T-helper 2 cell treated with Interferon-gamma antibody and Interleukin-4, amounts not matched to agents 100 ng/mL and 5 ng/mL, for 36 hours (primary cell): Measurements from ENCODE around the gene CNTNAP4. TPM values are rescaled to one million over a fixed set of nuclear protein-coding genes. Genes with fewer than 3 reads are reported as not detected.

ENCODE experiments used
- intact Hi-C: fragments of 100-400 bp; cut with micrococcal nuclease; formaldehyde crosslinking; loops from one replicate; pipeline ENCODE4 v1.15.1; 2023
- total RNA-seq: library from RNA; stranded (reverse); gene quantifications from 2 replicates; pipeline ENCODE4 v1.2.3, GENCODE V29; 2022

The CNTNAP4 gene
- not detected in 2 replicates for total RNA-seq

DNA sequence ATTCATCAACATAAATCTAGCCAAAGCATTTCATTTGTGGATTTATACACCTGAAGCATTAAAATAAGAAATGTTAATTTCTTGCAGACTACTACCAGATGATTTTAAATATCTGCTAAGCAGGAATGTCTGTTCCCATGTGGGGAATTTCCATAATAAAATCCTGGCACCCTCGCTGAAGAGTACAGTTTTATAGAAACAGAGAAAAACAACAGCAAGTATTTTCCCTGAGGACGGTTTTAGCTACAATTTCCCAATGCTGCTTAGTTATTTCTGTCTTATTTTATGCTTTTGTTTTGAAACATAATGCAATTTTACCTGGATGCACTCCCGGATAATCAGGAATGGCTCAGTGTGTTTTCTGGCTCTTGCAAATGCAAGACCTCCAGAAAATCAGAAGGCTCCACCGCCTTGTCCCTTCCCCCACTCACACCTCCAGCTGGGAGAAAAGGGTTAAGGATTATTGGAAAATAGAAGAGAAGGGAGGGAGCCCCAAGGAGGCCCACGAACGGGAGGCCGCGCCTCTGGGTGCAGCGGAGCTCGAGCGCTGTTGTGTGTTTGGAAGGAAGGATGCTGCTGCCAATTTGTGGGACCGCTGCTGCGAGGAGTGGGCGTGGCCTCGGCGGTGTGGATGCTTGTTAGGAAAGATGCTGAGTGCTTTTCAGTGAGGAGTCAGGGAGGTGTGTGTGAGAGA is at the start of gene CNTNAP4:
CNTNAP4 (plus strand) TSS at position 657 of the 694 bp plus-strand sequence. CDS start 262 bp downstream, outside the sequence.
- intact Hi-C loops: no loop called here

DNA sequence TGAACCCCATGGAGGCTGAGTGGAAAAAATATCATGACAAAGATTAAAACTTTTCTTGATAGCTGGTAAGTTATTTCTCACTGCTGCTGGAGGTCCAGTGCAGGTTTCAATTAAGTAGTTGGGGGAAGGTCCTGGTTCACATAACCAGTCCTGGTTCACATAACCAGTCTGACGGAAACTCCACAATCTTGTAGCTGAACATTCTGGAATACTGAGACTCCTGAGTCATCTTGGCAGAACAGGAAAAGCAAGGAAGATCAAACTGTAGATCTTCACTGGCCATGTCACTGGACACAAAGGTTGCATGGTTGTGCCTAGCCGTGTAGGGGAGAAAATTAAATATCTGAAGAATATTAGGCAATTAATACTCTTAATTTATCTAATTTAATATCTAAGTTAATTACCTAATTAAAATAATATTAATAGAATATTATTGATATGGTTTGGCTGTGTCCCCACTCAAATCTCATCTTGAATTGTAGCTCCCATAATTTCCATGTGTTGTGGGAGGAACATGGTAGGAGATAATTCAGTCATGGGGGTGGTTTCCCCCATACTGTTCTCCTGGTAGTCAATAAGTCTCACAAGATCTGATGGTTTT is 48.6 kb upstream of the CNTNAP4 start:
- intact Hi-C loops: no loop called here

DNA sequence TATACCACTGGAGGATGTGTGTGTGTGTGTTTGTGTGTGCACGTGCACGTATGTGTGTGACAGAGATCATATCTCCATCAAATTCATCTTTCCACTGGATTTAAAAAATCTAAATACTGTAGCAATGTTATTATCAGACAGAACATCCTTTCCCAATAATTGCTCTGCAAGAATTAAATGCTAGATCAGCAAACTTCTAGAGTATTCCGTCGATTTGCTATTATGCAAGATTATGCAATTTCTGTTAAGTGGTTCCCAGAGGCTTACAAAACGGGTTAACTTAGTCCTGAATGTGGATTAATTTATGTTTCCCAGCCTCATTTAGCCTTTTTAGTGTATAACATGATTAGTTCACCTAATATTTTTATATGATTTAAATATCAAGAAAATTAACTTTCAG is 44.5 kb upstream of the CNTNAP4 start:
- intact Hi-C loops: no loop called here

DNA sequence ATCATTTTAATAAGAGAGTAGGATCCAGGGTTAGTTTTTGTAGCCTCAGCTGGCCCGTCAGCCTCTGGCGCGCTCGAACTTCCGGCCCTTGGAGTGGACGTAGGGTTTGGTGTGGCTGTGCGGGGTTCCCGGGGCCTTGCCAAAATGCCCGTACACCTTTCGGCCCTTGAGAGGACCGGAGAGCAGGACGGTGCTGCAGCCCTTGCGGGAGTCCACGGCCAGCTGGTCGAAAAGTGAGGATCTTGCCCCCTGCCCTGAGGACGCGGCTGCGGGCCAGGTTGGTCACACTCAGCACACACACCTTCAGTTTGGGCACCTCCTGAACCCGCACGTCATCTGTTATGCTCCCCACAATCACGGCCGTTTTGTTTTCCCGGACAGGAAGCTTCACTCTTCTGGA is 42.2 kb upstream of the CNTNAP4 start:
- intact Hi-C loops: no loop called here

DNA sequence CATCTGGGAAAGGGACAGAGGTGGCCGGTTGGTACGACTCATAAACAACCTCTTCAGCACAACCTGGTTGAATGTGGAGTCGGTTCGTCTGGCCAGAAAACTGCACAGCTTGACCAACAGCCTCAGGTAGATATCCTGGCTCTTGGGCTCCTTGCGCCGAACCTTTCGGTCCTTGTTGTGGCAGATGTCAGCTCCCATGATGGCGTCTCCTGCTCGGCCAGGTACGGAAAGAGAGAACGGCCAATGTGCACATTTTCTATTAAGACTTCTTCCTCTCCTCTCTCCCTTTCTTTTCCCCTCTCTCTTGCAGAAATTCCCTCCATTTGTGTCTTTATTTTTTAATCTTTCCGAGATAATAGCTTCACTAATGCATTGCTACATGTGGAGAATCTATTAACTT is 41.8 kb upstream of the CNTNAP4 start:
- intact Hi-C loops: no loop called here

DNA sequence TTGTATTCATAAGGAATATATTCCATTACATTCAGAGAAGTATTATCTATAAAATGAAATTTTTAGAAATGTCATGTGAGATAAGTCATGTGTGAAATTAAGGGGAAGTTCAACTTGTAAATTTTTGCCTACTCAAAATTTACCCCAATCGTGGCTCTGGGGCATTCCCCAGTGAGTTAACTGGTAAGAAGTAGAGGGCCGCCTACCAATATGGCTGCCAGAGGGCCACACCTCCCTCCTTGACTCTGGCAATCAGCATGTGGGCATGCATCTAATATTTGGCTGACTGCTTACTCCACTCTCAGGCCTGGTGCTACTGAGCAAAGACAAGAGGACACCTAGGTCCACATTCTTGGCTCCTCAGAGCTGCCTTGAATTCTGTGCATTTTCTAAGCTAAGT is 39.7 kb upstream of the CNTNAP4 start:
- intact Hi-C loops: no loop called here

DNA sequence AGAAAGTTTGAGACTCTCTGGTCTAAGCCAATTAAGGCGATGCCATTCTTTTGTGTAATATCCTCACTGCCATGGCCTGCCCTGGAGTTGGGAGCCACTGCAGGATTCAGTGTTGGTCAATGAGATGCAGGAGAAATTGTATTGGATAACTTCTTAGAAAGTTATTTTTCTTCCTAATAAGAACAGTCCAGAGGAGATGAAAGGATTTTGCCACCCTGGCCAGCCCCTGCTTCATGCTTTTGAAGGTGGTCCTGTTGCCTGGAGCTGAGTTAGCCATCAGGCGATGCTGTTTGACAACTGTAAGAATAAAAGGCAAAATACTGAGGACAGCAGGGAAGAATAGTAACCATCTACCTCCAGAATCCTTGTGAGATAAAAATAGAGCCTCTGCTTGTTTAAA is 35.4 kb upstream of the CNTNAP4 start:
- intact Hi-C loops: no loop called here

DNA sequence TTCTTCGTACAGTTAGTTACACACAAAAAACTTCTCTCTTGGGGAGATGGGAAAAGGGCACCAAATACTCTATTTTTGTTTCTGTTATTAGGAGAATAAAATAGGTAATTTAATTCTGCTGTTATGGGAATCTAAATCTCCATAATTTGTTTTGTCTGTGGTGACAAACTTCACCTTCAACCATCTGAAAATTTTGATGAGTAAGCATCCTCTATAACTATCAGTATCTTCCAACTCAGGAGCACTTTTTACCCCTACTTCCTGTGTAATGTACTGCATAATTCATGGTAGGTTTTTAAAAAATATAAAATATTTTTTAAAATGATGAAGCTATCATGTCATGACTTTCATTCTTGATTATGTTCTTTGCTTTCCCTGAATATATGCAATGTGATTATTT is 33.6 kb upstream of the CNTNAP4 start:
- intact Hi-C loops: no loop called here

DNA sequence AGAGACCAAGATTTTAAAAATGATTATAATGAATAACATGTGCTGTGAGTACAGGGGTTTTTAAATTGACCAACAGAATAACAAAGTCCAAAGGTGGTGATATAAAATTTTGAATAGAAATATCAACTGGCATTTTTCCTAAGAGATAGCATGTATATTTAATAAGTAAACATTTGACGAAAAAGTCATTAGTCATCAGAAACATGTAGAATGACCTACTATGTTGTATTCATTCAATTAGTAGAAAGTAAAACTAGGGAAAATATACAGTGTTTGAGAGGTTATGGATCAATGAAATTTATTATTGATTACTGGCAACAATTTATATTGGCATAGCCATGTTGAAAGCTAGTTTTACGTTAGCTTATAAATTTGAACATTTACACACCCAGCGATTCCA is 30.6 kb upstream of the CNTNAP4 start:
- intact Hi-C loops: no loop called here

DNA sequence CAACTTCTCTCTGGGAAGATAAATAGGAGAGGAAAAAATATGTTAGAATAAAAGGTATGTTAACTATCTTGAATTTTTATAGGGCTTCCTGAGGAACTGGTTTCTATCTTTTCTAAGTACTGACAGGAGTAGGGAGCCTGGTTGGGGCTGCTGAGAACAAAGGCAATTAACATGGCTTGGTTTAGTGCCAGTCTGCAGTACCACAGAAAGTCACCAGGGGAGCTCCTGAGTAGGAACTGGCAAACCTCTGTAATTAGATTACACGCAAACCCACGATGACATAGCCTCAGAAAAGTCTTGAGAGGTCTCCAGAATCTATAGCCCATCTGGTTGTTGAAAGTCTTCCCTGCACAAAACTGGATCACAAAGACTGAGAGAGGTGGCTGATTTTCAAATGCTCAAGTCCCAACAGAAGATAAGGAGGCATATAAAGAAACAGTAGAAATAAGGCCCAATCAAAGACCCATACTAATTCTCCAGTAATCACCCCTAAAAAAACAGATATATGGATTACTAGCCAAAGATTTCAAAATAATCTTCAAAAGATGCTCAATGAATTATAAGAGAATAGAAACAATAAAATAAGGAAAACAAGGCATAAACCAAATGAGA is 11.7 kb upstream of the CNTNAP4 start:
- intact Hi-C loops: no loop called here

DNA sequence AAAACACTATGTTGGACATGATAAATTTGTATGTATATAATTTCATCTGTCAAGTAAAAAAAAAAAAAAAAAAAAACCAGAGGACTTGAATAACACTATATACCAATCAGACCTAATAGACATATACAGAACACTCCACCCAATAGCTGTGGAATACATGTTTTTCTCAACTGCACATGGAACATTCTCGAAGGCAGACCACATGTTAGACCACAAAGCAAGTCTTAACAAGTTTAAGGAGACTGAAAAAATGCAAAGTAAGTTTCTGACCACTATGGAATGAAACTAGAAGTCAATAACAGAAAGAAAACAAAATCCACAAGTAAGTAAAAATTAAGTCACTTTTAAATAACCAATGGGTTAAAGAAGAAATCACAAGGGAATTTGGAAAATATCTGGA is 8.4 kb upstream of the CNTNAP4 start:
- intact Hi-C loops: no loop called here

DNA sequence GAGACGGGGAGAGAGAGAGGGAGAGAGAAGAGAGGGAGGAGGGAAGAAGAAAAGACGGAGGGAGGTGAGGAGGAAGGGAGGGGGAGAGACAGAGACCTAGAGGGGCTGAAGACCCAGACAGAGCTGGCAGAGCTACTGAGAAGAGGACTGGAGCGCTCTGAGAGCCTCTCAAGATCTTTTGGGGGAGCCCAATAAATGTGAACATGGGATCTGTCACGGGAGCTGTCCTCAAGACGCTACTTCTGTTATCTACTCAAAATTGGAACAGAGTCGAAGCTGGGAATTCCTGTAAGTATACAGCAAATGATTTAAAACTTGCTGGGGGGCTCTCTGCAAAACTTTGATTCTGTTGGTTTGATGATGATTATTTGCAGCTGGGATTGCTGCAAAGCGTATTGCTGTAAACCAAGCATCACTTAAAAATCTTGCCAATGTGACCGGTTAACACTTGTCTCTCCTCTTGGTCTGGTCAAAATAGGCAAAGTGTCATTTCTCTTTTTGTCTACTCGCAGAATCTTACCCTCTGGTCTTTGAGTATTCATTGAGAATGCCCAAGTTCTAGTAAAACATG is 344 bp downstream of the CNTNAP4 start:
- intact Hi-C loops: no loop called here

DNA sequence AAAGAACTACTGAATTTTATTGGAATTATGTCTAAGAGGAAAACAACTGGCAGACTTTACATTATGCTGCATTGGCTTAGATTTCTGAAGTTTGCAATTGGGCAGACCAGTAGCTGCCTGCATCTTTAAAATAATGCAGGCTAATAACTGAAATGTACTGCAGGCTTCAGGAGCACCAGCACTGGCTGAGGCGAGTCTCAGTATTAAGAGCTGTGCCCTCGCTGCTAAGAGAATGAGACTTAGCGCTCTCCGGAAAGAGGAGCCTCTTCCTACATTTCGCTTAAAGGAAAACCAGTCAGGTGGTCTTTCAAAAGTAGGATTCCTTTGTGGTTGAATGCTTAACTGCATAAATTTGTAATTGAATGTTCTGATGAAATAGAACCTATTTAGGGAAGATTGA is 885 bp downstream of the CNTNAP4 start:
- intact Hi-C loops: no loop called here

DNA sequence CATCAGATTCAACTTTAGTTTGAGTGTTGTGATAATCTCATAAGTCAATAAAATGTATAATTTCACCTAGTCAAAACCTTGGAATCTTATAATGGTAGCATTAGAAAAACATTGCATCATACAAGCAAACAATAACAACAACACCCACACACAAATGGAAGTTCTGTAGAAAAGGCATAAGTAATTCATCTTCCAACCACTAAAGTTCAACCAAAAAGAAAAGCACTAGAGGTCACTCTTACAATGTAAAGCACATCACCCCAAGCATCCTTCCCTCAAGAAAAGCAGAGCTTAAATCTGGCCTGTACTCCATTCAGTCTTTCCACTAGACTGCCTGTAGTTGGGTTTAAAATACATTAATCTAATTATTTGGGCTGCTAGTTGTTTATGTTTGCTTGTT is 1.8 kb downstream of the CNTNAP4 start:
- intact Hi-C loops: no loop called here

DNA sequence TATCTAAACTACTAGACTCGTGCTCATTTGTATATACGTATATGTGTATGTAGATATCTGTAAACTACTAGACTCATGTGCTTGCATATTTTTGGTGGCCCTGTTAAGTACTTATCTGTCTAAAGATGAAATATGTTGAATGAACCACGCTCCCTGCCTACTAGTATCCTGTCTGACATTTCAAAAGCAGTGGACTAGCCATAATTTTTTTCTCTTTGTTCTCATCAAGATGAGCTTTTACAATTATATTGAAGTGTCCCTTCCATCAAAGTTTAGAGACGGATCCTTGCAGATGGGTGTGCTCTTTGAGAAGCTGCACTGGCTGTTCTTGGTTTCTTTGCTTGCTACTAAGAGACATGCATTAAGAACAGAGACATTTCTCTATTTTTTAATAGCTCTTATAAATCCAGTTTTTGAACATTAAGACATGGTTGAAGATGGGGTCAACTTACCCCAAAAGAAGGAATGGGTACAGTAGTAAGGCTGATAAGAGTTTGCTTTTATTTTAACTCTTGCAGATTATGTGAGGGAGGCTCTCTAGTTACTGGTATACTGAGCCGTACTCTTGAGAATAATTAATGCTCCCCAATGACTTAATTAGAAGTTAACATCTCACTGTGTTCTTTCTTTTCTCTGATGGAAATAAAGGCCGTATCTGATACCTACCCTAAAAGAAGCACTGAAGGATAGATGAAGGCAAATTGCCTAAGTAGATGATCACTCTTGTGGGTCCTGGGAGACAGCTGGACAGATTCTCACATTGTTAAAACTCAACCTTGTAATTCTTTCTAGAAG is 3.4 kb downstream of the CNTNAP4 start:
- intact Hi-C loops: no loop called here

DNA sequence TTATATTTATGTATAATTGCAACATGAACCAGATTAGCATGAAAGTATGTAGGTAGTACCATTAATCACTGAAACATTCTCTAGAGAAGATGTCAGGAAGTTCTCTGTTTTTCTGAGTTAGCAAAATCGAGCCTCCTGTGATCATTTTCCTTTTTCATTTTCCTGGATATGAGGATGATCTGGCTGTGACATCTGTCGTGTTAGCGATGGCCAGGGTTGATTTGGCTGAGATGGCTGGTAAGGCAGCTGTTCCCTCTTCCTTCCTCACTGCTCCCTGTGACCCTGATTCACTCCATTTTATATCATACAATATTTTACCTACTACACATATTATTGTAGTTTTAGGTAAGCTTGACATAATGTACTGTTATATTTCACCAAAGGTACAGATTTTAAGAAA is 10.3 kb downstream of the CNTNAP4 start:
- intact Hi-C loops: no loop called here

DNA sequence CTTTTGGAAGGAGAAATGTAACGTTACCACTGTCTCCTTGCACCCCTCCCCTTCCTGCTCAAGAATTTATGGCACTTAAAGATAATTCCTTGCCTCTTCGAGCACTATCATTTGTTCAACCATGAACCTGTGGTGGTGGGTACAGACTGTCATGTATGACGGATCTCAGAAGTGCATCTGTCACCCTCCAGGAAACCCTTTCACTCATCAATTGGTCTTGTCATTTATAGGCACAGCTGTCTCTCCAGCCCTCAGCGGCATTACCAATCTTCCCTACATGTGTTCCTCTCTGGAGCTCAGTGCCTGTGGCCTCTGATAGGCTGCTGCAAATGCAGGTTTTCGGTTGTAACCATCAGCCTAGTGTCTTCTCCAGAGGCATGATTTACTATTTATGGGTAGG is 15.0 kb downstream of the CNTNAP4 start:
- intact Hi-C loops: no loop called here

DNA sequence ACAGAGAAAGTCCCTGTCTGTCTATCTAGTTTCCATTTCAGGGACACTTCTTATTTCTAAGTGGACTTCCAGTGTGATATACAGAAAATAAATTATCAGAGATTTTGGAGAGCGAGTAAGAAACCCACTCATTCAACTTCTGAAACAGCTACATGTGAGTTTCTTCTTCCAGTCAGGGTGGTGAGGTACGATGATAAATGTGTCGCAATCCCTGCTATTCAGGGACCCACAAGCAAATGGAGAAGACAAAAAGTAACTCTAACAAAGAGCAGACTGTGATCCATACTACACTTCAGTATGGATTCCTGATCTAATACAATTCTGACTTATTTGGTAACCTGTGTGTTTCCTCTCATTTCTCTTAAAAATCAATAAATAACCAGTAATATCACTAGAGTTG is 16.8 kb downstream of the CNTNAP4 start:
- intact Hi-C loops: no loop called here

DNA sequence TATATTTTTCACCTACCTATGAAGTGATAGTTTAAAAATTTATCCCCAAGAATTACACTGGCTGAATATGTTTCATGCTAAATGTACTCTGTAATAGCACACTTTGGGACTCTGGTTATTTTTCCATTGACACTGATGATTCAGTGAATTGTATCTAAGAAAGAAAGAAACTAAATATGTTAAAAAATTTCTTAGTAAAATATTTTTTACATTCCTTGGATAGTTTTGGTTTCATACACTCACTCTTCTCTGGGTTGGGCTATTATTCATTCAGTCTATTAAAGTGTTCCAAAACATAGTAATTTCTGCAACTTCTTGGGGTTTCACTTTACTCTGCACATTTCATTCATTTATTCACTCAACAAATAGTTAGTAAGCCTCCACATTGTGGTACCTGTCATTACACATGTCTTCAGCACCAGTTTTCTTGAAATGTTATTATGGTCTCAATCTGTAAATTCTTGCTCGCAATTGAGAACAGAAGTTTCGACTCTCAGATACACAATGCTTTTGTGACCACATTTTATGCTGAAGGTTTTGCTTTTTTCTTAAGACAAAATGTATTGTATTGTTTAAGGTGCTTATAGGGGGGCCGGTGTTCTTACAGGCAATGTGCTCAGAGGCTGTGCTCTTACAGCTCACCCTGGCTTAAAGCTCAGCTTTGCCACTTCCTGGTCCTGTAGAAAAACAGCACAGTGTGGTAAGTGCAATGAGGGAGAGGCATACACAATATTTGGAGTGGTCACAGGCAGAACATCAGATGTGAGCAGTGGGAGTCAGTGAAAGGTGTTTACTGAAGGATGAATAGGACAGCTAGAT is 17.4 kb downstream of the CNTNAP4 start:
- intact Hi-C loops: no loop called here

DNA sequence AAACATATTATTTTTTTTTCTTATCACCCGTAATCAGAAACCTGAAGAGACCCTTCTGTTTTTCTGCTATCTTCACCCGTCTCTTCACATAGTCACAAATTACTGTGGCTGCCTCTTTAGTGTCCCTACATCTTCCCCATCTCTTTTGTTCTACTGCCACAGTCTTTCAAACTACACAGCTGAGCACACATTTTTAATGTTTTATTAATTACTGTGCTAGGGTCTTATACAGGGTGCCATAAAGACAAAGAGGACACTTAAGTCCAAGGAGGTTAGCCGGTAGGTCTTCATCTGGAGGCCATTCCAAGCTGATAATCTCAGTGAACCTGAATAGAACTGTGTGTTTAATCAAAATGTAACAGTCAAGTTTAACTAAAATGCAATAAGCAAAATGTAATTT is 20.7 kb downstream of the CNTNAP4 start:
- intact Hi-C loops: no loop called here
